H1 (cell line): Measurements from ENCODE around the gene MYLIP. TPM values are rescaled to one million over a fixed set of nuclear protein-coding genes. Genes with fewer than 3 reads are reported as not detected.

Source experiments
- CTCF ChIA-PET: fragments of 300-600 bp; sonication (Branson Sonifier 250); formaldehyde crosslinking; loops from one replicate; lab custom pipeline; 2021; ENCODE audit not compliant: partially characterized antibody; lab: Charles Lee
- POLR2A ChIA-PET: fragments of 300-600 bp; sonication (Branson Sonifier 250); formaldehyde crosslinking; loops from one replicate; lab custom pipeline; 2021; ENCODE audit warnings: inconsistent platforms; ENCODE audit not compliant: partially characterized antibody; lab: Charles Lee
- DNase-seq, 2 experiments: peaks; one replicate each; pipeline versions ENCODE4 v3.0.0 to v3.0.0-alpha.2; 2010 to 2022; ENCODE audit warnings: low spot score in 2 of 2, low read depth in 1 of 2, mixed read lengths in 1 of 2
- FAIRE-seq: peaks from 2 replicates; lab custom pipeline; 2011; peaks lifted over from hg19 to GRCh38; lab: Jason Lieb, UNC
- H2AFZ ChIP-seq: 2 replicates; pipeline ENCODE4 v1.8.1; 2012; ENCODE audit warnings: low read length, inconsistent platforms
- H2AK5ac ChIP-seq: 2 replicates; pipeline ENCODE4 v1.6.1; 2013; ENCODE audit warnings: low read depth, low read length
- H2BK120ac ChIP-seq: replicated peaks from 2 replicates; pipeline ENCODE3; 2013; ENCODE audit warnings: low read depth, low read length, inconsistent platforms
- H2BK12ac ChIP-seq: 2 replicates; pipeline ENCODE4 v1.6.1; 2013; ENCODE audit warnings: low read depth, low read length
- H2BK15ac ChIP-seq: 2 replicates; pipeline ENCODE4 v1.6.1; 2013; ENCODE audit warnings: low read length
- H2BK20ac ChIP-seq: 2 replicates; pipeline ENCODE4 v1.6.1; 2013; ENCODE audit warnings: low read length
- H2BK5ac ChIP-seq: 2 replicates; pipeline ENCODE4 v1.6.1; 2013; ENCODE audit warnings: low read depth, low read length
- H3K14ac ChIP-seq: 2 replicates; pipeline ENCODE4 v1.6.1; 2013; ENCODE audit warnings: inconsistent platforms; ENCODE audit not compliant: insufficient read length
- H3K18ac ChIP-seq: 2 replicates; pipeline ENCODE4 v1.6.1; 2013; ENCODE audit warnings: low read length; ENCODE audit errors: extremely low read depth
- H3K23ac ChIP-seq: 2 replicates; pipeline ENCODE4 v1.6.1; 2013; ENCODE audit warnings: inconsistent platforms; ENCODE audit not compliant: insufficient read length
- H3K23me2 ChIP-seq: 2 replicates; pipeline ENCODE4 v1.6.1; 2013; ENCODE audit warnings: low read depth, low read length
- H3K27ac ChIP-seq: 2 replicates; pipeline ENCODE4 v1.6.1; 2011; ENCODE audit warnings: low read depth, low read length, inconsistent platforms
- H3K27me3 ChIP-seq, 4 experiments: replicated peaks in 1 of 4; 1 replicate in 1 of 4; 2 replicates in 3 of 4; pipeline versions ENCODE4 v1.6.1 to v1.8.1; 2011 to 2013; ENCODE audit warnings: low read length in 3 of 4, mild to moderate bottlenecking in 3 of 4, inconsistent platforms in 2 of 4, mixed read lengths in 2 of 4, moderate library complexity in 1 of 4; ENCODE audit not compliant: control insufficient read depth in 3 of 4, insufficient read depth in 3 of 4; ENCODE audit errors: extremely low read depth in 1 of 4
- H3K36me3 ChIP-seq, 4 experiments: 2 replicates each; pipeline versions ENCODE4 v1.6.1 to v1.8.1; 2011 to 2013; ENCODE audit warnings: mild to moderate bottlenecking in 4 of 4, low read length in 3 of 4, moderate library complexity in 2 of 4, control low read depth in 1 of 4, inconsistent platforms in 1 of 4; ENCODE audit not compliant: insufficient read depth in 4 of 4, control insufficient read depth in 2 of 4
- H3K4ac ChIP-seq: replicated peaks from 2 replicates; pipeline ENCODE3; 2013; ENCODE audit warnings: low read length, low read depth, mixed read lengths, inconsistent platforms; ENCODE audit not compliant: insufficient read length
- H3K4me1 ChIP-seq, 4 experiments: replicated peaks in 1 of 4; 1 replicate in 1 of 4; 2 replicates in 3 of 4; pipeline versions ENCODE4 v1.6.1 to v1.8.1; 2011 to 2013; ENCODE audit warnings: low read length in 3 of 4, inconsistent platforms in 2 of 4, mixed read lengths in 1 of 4; ENCODE audit not compliant: insufficient read depth in 4 of 4, control insufficient read depth in 3 of 4
- H3K4me2 ChIP-seq, 2 experiments: 2 replicates each; pipeline versions ENCODE4 v1.6.1 to v1.8.1; 2011 to 2013; ENCODE audit warnings: low read depth in 2 of 2, low read length in 2 of 2, control low read depth in 1 of 2, inconsistent platforms in 1 of 2, mild to moderate bottlenecking in 1 of 2; ENCODE audit not compliant: insufficient read depth in 1 of 2
- H3K4me3 ChIP-seq, 4 experiments: fragments of 200-600, 300-600 bp in 1 of 4; sonication (generic), shearing (Covaris generic), sonication (Bioruptor Twin) in 1 of 4; 2 replicates each; pipeline versions ENCODE4 v1.5.1 to v1.8.1; 2011 to 2016; ENCODE audit warnings: low read length in 4 of 4, low read depth in 3 of 4, control low read depth in 2 of 4, inconsistent platforms in 2 of 4, mild to moderate bottlenecking in 2 of 4, mixed read lengths in 1 of 4, moderate library complexity in 1 of 4; ENCODE audit not compliant: insufficient read depth in 2 of 4; ENCODE audit errors: extremely low read depth in 1 of 4
- H3K56ac ChIP-seq: replicated peaks from 2 replicates; pipeline ENCODE3; 2013; ENCODE audit warnings: low read depth, mild to moderate bottlenecking, mixed read lengths, low read length, inconsistent platforms; ENCODE audit not compliant: insufficient read length
- H3K79me1 ChIP-seq: 2 replicates; pipeline ENCODE4 v1.6.1; 2013; ENCODE audit warnings: low read depth, low read length, control low read depth
- H3K79me2 ChIP-seq, 2 experiments: 2 replicates each; pipeline versions ENCODE4 v1.6.1 to v1.8.1; 2012 to 2013; ENCODE audit warnings: low read length in 2 of 2, mild to moderate bottlenecking in 2 of 2, inconsistent platforms in 1 of 2; ENCODE audit not compliant: insufficient read depth in 2 of 2, control insufficient read depth in 1 of 2
- H3K9ac ChIP-seq, 4 experiments: replicated peaks in 1 of 4; 1 replicate in 1 of 4; 2 replicates in 3 of 4; pipeline versions ENCODE4 v1.6.1 to v1.8.1; 2011 to 2013; ENCODE audit warnings: low read depth in 3 of 4, low read length in 3 of 4, control low read depth in 2 of 4, mild to moderate bottlenecking in 2 of 4, moderate library complexity in 2 of 4, inconsistent platforms in 1 of 4; ENCODE audit errors: extremely low read depth in 1 of 4
- H3K9me3 ChIP-seq, 2 experiments: 2 replicates each; pipeline versions ENCODE4 v1.6.1 to v1.8.1; 2012 to 2013; ENCODE audit warnings: mild to moderate bottlenecking in 2 of 2, moderate library complexity in 2 of 2, control low read depth in 1 of 2, inconsistent platforms in 1 of 2, low read depth in 1 of 2, low read length in 1 of 2, mixed read lengths in 1 of 2; ENCODE audit not compliant: insufficient read depth in 2 of 2
- H4K20me1 ChIP-seq, 2 experiments: replicated peaks in 1 of 2; 2 replicates each; pipeline versions ENCODE3 to v1.8.1; 2011 to 2013; ENCODE audit warnings: inconsistent platforms in 2 of 2, low read length in 2 of 2, mild to moderate bottlenecking in 1 of 2; ENCODE audit not compliant: insufficient read depth in 2 of 2, control insufficient read depth in 1 of 2
- H4K5ac ChIP-seq: 2 replicates; pipeline ENCODE4 v1.6.1; 2013; ENCODE audit warnings: low read length, low read depth, mixed read lengths, inconsistent platforms; ENCODE audit not compliant: insufficient read length
- H4K8ac ChIP-seq: 2 replicates; pipeline ENCODE4 v1.8.0; 2013; ENCODE audit warnings: mild to moderate bottlenecking, moderate library complexity, low read length, inconsistent platforms; ENCODE audit not compliant: insufficient read depth; ENCODE audit errors: extremely low read depth
- H4K91ac ChIP-seq: replicated peaks from 2 replicates; pipeline ENCODE3; 2013; ENCODE audit warnings: low read length, mixed read lengths, inconsistent platforms; ENCODE audit not compliant: insufficient read length
- BACH1 ChIP-seq: IDR thresholded peaks from 2 replicates; pipeline ENCODE4 v1.6.1; 2012; ENCODE audit warnings: low read length, improper control_type of control experiment
- BCL11A ChIP-seq, 2 experiments: IDR thresholded peaks; one replicate each; pipeline ENCODE4 v1.6.1; 2011; ENCODE audit warnings: low read depth in 2 of 2, low read length in 2 of 2, mild to moderate bottlenecking in 2 of 2
- CEBPB ChIP-seq: IDR thresholded peaks from 2 replicates; pipeline ENCODE4 v1.6.1; 2012; ENCODE audit warnings: low read depth, low read length
- CHD2 ChIP-seq: IDR thresholded peaks from 2 replicates; pipeline ENCODE4 v1.6.1; 2012; ENCODE audit warnings: low read length, improper control_type of control experiment
- MAFK ChIP-seq: IDR thresholded peaks from 2 replicates; pipeline ENCODE4 v1.6.1; 2012; ENCODE audit warnings: low read depth, mild to moderate bottlenecking, improper control_type of control experiment, low read length
- MAX ChIP-seq: IDR thresholded peaks from 2 replicates; pipeline ENCODE4 v1.6.1; 2012; ENCODE audit warnings: inconsistent platforms
- NANOG ChIP-seq: IDR thresholded peaks from 2 replicates; pipeline ENCODE4 v1.6.1; 2011; ENCODE audit warnings: low read length, low read depth, mild to moderate bottlenecking, inconsistent platforms; ENCODE audit not compliant: insufficient read depth, poor library complexity, severe bottlenecking
- RAD21 ChIP-seq, 2 experiments: IDR thresholded peaks in 1 of 2; conservative IDR thresholded peaks in 1 of 2; 2 replicates each; pipeline ENCODE4 v1.6.1; 2011; ENCODE audit warnings: low read depth in 2 of 2, low read length in 2 of 2, improper control_type of control experiment in 1 of 2, inconsistent platforms in 1 of 2, mild to moderate bottlenecking in 1 of 2, moderate library complexity in 1 of 2
- SAP30 ChIP-seq: fragments of 300-600 bp; sonication (generic); IDR thresholded peaks from 2 replicates; pipeline ENCODE4 v1.7.1; 2012; ENCODE audit warnings: low read length, moderate library complexity, mild to moderate bottlenecking, inconsistent platforms; ENCODE audit not compliant: insufficient read depth, insufficient replicate concordance
- SIN3A ChIP-seq, 2 experiments: IDR thresholded peaks in 1 of 2; conservative IDR thresholded peaks in 1 of 2; 2 replicates each; pipeline ENCODE4 v1.6.1; 2011 to 2012; ENCODE audit warnings: low read length in 2 of 2, improper control_type of control experiment in 1 of 2, low read depth in 1 of 2, mild to moderate bottlenecking in 1 of 2
- TEAD4 ChIP-seq: IDR thresholded peaks from 2 replicates; pipeline ENCODE4 v1.6.1; 2012; ENCODE audit warnings: low read depth, low read length, inconsistent platforms, mixed read lengths
- ZNF274 ChIP-seq: IDR thresholded peaks from 2 replicates; pipeline ENCODE4 v1.7.0; 2012; ENCODE audit warnings: low read length, borderline replicate concordance; ENCODE audit errors: extremely low read depth
- WGBS, 2 experiments: shearing (Covaris generic) in 1 of 2; methylation state at CpG; one replicate each; pipeline versions ENCODE4 v1.1.6 to v1.1.7; 2013 to 2015; ENCODE audit warnings: low lambda C conversion rate in 2 of 2, mixed read lengths in 2 of 2, inconsistent platforms in 1 of 2, low coverage in 1 of 2, missing lambda C conversion rate in 1 of 2; ENCODE audit not compliant: insufficient replicate concordance in 2 of 2, insufficient coverage in 1 of 2, insufficient read length in 1 of 2; ENCODE audit errors: extremely low coverage in 1 of 2, missing lambda C conversion rate in 1 of 2; 5-methylcytosine and 5-hydroxymethylcytosine counted together
- polyA plus RNA-seq, 7 experiments: library from polyadenylated mRNA; depleted of rRNA in 3 of 7; stranded (reverse) in 5 of 7; unstranded in 2 of 7; fragments of >200 nt in 5 of 7; fragments of 200-250 nt in 2 of 7; gene quantifications; 1 replicate in 5 of 7; 2 replicates in 1 of 7; 4 replicates in 1 of 7; pipeline versions ENCODE4 v1.2.1 to v1.2.3, GENCODE V29; 2011 to 2013; ENCODE audit warnings: missing spikeins in 2 of 7, mixed read lengths in 2 of 7
- total RNA-seq: library from RNA; stranded (reverse); fragmentation: NEBNext Ultra II Directional; extraction: Animal tissue kit (Norgen Biotek cat#: 25700); gene quantifications from 2 replicates; pipeline ENCODE4 v1.2.1, GENCODE V29; 2021

MYLIP gene
- total and polyA plus RNA-seq, 2 of the 8 experiments (the other 6 are each of a cell fraction or from before 2014, with no cell fraction given): 21.1 to 26.9 TPM

- H3K56ac ChIP-seq: no peak overlapping the region
- no peaks in the 10 kb centered on the region for H3K23me2 ChIP-seq
- H3K36me3 ChIP-seq: no peaks in the 10 kb centered on the region
- H4K5ac ChIP-seq: no peak overlapping the region
- H3K9ac ChIP-seq: no peak overlapping the region
- no peak overlapping the region for H4K8ac ChIP-seq
- H3K27ac ChIP-seq: no peak overlapping the region
- no peak overlapping the region for H3K4ac ChIP-seq
- no peak overlapping the region for H4K91ac ChIP-seq
- no peaks in the 10 kb centered on the region for H3K4me1 ChIP-seq
- H2BK12ac ChIP-seq: no peak overlapping the region
- H2BK15ac ChIP-seq: no peak overlapping the region
- H3K27me3 ChIP-seq: no peaks in the 10 kb centered on the region
- no peak overlapping the region for H2BK120ac ChIP-seq
- H3K4me2 ChIP-seq: no peak overlapping the region
- H2BK20ac ChIP-seq: no peak overlapping the region
- CTCF ChIA-PET: no interaction called here
- WGBS, 2 experiments: 82% methylated on average over 2 of the region's 2 CpGs; no CpG with 5 or more reads in 1 of the 2 experiments
- H3K14ac ChIP-seq: no peak overlapping the region
- no peaks in the 10 kb centered on the region for H4K20me1 ChIP-seq
- H3K18ac ChIP-seq: no peak overlapping the region
- no peak overlapping the region for H2AFZ ChIP-seq
- no peaks in the 10 kb centered on the region for H3K79me2 ChIP-seq
- peaks cover 0 to 3% of the 10 kb centered on the region in 2 experiments; a peak in 1 of 4 replicates for H3K9me3 ChIP-seq
- no peak overlapping the region for H2AK5ac ChIP-seq
- POLR2A ChIA-PET: interaction anchor here (1.2 kb wide), 1 partner anchor 33 kb away, joined by 3 read pairs; the partner anchor contains the start of gene MYLIP
- H3K4me3 ChIP-seq: no peak overlapping the region
- DNase-seq: no peak
- FAIRE-seq: no peak
- H2BK5ac ChIP-seq: no peak overlapping the region
- no peaks in the 10 kb centered on the region for H3K79me1 ChIP-seq
- no peak overlapping the region for H3K23ac ChIP-seq
- no peak for TF ChIP-seq BCL11A (IDR thresholded peaks at IDR 0.05; ENCODE audit: low read depth in 2 of 2, low read length in 2 of 2)
- no peak for TF ChIP-seq TEAD4
- no peak for TF ChIP-seq MAX
- no peak for TF ChIP-seq ZNF274
- no peak for TF ChIP-seq RAD21 (IDR thresholded peaks at IDR 0.05 in 1 of 2, conservative IDR thresholded peaks at IDR 0.05 in 1 of 2; ENCODE audit: low read depth in 2 of 2, low read length in 2 of 2)
- TF ChIP-seq CEBPB: no peak
- TF ChIP-seq SIN3A (conservative IDR thresholded peaks at IDR 0.05 in 1 of 2, IDR thresholded peaks at IDR 0.05 in 1 of 2; ENCODE audit: low read depth in 1 of 2, low read length in 2 of 2): no peak
- TF ChIP-seq CHD2: no peak
- TF ChIP-seq SAP30: no peak
- TF ChIP-seq NANOG: no peak
- no peak for TF ChIP-seq MAFK
- TF ChIP-seq BACH1: no peak
Measured at GRCh38 chr6:16162003-16162402, 33.1 kb downstream of the MYLIP start.
